Measurements from ENCODE around the gene MAFF.

The MAFF gene

GRCh38 chr22:38218661-38219622 lies 17.1 kb downstream of the MAFF start:
- ChIA-PET POLR2A (no interaction called here), CTCF (interaction anchor here (1.0 to 1.8 kb wide), 7 partner anchors 9 to 167 kb away, joined by 3 to 5 read pairs (median 3); no protein-coding TSS in a partner anchor)
- no peak for TF ChIP-seq CTCF (IDR thresholded peaks at IDR 0.05; ENCODE audit: control extremely low read depth, extremely low read depth, low read depth, missing control alignments)
- DNase-seq (ENCODE audit: extremely low spot score), result no peak

- no peak for TF ChIP-seq CTCF (IDR thresholded peaks at IDR 0.05; ENCODE audit: control extremely low read depth, extremely low read depth, low read depth, missing control alignments)
- ChIA-PET CTCF (interaction anchor here (1.0 to 1.8 kb wide), 5 partner anchors 10 to 168 kb away, joined by 3 to 6 read pairs (median 3); no protein-coding TSS in a partner anchor), POLR2A (no interaction called here)
- DNase-seq (ENCODE audit: extremely low spot score), result no peak
Measured at GRCh38 chr22:38219632-38220031, 17.8 kb downstream of the MAFF start.

- POLR2A ChIA-PET, result no interaction called here
- no peak for DNase-seq (ENCODE audit: extremely low spot score)
- CTCF ChIA-PET, result interaction anchor here (1.5 to 1.8 kb wide), 2 partner anchors 9 to 37 kb away, joined by 3 to 6 read pairs; no protein-coding TSS in a partner anchor
- no peak for TF ChIP-seq CTCF (IDR thresholded peaks at IDR 0.05; ENCODE audit: control extremely low read depth, extremely low read depth, low read depth, missing control alignments)
Measured at GRCh38 chr22:38220163-38220562, 18.4 kb downstream of the MAFF start.

GRCh38 chr22:38220653-38221386 lies 19.0 kb downstream of the MAFF start:
- DNase-seq (ENCODE audit: extremely low spot score), result no peak
- CTCF ChIA-PET, result interaction anchor here (0.9 to 1.9 kb wide), 3 partner anchors 9 to 10 kb away, joined by 3 to 7 read pairs (median 6); no protein-coding TSS in a partner anchor
- POLR2A ChIA-PET, result no interaction called here
- no peak for TF ChIP-seq CTCF (IDR thresholded peaks at IDR 0.05; ENCODE audit: control extremely low read depth, extremely low read depth, low read depth, missing control alignments)

GRCh38 chr22:38221407-38221806 lies 19.6 kb downstream of the MAFF start:
- ChIA-PET POLR2A (no interaction called here), CTCF (interaction anchor here (0.9 to 1.9 kb wide), 2 partner anchors 9 to 10 kb away, joined by 3 to 7 read pairs; no protein-coding TSS in a partner anchor)
- DNase-seq (ENCODE audit: extremely low spot score), result no peak
- no peak for TF ChIP-seq CTCF (IDR thresholded peaks at IDR 0.05; ENCODE audit: control extremely low read depth, extremely low read depth, low read depth, missing control alignments)
